Epithelial cell of proximal tubule (primary cell): ENCODE measurements around the gene SFR1. TPM values are rescaled to one million over a fixed set of nuclear protein-coding genes. Genes with fewer than 3 reads are reported as not detected.

Experiments
- DNase-seq: peaks from one replicate; pipeline ENCODE4 v3.0.0-alpha.2; 2011; ENCODE audit warnings: low read depth
- H3K4me3 ChIP-seq: 2 replicates; pipeline ENCODE4 v1.5.1; 2011; ENCODE audit warnings: low read depth, mild to moderate bottlenecking, low read length
- total RNA-seq: library from RNA; depleted of rRNA; stranded (reverse); fragments of >200 nt; gene quantifications from 2 replicates; pipeline ENCODE4 v1.2.3, GENCODE V29; 2015
- TF ChIP-seq, protein P1 (sequence below): conservative IDR thresholded peaks from 2 replicates; pipeline ENCODE4 v1.5.1; 2012; ENCODE audit warnings: low read depth, mild to moderate bottlenecking, low read length

The SFR1 gene
- total RNA-seq, 1 donor from 2014 or later: 15.2 TPM

DNA sequence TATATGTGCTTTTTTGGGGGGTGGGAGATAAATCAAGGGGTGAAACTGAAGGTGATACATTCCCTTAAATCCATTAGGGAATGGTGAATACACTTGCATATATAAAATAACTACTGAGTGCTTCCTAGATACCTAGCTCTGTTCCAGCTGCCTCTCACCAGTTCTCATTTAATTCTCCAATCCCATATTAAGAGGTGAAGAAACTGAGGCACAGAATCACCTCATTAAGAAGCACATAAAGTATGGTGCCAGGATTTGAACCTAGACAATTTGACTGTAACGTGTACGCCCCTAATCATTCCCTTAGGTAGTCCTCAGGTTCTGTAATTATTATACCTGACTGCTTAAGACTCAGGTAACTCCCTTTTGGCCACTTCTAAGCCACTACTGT, 1.5 kb upstream of the SFR1 start:
- H3K4me3 ChIP-seq: no peak overlapping the region
- no peak for DNase-seq
- TF ChIP-seq, protein P1, sequence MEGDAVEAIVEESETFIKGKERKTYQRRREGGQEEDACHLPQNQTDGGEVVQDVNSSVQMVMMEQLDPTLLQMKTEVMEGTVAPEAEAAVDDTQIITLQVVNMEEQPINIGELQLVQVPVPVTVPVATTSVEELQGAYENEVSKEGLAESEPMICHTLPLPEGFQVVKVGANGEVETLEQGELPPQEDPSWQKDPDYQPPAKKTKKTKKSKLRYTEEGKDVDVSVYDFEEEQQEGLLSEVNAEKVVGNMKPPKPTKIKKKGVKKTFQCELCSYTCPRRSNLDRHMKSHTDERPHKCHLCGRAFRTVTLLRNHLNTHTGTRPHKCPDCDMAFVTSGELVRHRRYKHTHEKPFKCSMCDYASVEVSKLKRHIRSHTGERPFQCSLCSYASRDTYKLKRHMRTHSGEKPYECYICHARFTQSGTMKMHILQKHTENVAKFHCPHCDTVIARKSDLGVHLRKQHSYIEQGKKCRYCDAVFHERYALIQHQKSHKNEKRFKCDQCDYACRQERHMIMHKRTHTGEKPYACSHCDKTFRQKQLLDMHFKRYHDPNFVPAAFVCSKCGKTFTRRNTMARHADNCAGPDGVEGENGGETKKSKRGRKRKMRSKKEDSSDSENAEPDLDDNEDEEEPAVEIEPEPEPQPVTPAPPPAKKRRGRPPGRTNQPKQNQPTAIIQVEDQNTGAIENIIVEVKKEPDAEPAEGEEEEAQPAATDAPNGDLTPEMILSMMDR: no peak

DNA sequence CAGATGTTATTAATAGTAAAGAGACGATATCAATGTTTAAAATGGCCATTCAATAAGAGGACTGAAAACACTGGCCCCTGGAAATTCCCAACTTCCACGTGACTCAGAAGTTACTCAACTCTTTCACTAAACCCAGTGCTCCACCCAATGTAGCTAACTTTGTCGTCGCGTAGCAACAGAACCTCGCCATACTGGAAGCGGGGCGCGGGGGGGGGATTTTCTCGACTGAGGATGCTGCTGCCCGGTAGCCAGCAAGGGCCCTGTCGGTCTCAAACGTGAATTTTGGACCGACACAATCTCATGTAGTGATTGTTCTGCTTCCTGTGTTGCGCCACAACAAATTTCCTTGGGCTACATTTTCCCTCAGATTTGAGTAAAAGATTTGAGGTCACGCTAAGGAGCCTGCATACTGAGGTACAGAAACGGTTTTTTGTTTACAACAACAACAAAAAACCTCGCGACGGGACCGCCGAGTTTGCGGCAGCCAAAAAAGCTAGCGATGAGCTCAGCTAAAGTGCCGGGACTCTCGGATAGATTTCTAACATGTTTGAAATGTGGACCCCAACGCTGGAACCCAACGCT, 977 bp upstream of the SFR1 start:
- H3K4me3 ChIP-seq: peak overlapping the region; percentile 59
- DNase-seq: peak; percentile 85
- TF ChIP-seq, protein P1: no peak

DNA sequence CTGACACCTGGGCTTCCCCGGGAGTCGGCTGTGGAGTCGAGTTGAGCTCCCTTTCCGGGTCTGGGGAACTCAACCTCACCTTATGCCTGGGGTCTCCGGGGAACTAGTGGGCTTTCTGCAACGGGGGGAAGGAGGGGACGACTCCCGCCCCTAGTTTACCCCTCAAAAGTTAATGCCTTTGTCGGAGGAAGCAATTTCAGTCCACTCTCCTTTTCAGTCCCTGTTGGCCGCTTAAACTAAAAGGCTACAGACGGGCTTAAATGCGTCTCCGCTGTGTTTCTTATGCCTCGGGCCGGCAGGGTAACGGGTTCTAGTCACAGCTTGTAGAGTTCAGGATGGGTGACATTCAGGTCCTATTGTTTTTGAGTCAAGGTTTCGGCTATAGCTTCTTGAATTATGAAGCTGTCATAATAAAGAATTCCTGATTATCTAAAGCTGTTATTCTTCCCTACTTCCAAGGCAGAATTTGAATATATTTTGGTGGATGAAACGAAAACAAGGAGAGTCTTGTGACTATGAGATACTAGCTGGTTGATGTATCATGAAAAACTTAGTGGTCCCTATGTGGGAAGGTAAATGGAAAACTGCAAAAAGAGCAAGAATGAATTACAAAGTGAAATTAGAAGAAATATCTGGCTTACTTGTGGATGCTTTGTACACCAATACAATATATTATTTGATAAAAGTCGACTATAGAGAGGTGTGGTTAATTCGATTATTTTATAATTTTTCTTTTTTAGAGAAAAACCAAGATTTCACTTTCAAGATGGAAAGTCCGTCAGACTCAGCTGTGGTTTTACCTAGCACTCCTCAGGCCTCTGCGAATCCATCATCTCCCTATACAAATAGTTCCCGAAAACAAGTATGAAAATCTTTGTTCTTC, 495 bp downstream of the SFR1 start:
- no peak for DNase-seq
- peak overlapping the region; percentile 85 for H3K4me3 ChIP-seq
- TF ChIP-seq, protein P1: no peak

DNA sequence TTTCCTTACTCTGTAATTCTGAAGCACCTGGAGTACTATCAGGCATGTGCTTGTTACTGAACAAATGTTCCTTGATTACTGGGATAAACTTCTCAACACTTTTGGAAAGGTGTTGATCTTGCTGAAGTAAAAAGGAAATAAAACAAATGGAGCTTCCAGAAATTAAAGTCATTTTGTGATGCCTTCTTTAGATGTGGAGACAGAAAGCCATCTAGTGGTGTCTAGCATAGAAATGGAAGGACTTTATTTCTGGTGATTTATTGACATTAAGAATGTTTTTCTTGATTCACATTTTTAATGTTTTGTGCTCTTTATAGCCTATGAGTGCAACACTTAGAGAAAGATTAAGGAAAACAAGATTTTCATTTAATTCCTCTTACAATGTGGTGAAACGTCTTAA, 1.4 kb downstream of the SFR1 start:
- H3K4me3 ChIP-seq: peak overlapping the region; percentile 9
- TF ChIP-seq, protein P1: peak; percentile 56
- no peak for DNase-seq

GRCh38 chr10:104127411-104127810, 5.4 kb downstream of the SFR1 start:
- DNase-seq: no peak
- no peak overlapping the region for H3K4me3 ChIP-seq
- TF ChIP-seq, protein P1: peak; percentile 46

DNA sequence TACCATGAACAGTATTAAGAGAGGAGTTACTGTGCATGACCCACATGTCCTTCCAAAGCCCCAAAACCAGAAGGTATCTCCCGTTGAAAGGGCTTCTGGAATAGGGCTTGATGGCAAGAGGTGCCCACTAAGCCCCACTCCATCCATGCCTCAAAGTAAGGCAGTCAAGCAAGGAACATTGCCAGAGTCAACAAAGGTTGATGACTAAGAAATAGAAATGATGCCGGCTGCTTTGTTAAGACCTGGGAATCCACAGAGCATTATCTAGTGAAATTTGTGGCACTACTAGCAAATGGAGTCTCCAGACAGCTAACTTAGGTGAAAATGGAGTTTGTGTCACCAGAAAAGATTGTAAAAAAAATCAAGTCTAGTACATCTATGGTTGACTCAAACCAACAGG, 6.2 kb downstream of the SFR1 start:
- no peak overlapping the region for H3K4me3 ChIP-seq
- no peak for DNase-seq
- TF ChIP-seq, protein P1: no peak
